Glutamatergic neuron (in vitro differentiated cells): Measurements from ENCODE around the gene REG1A. TPM values are rescaled to one million over a fixed set of nuclear protein-coding genes. Genes with fewer than 3 reads are reported as not detected.

Experiments
- DNase-seq: peaks from one replicate; pipeline ENCODE4 v3.0.0; 2022
- H3K27ac Mint-ChIP-seq: one replicate; pipeline ENCODE4 v1.8.0; 2020; ENCODE audit warnings: mild to moderate bottlenecking, mixed read lengths, inconsistent platforms; ENCODE audit not compliant: unreplicated experiment
- H3K27me3 Mint-ChIP-seq: one replicate; pipeline ENCODE4 v1.8.0; 2020; ENCODE audit warnings: mild to moderate bottlenecking, moderate library complexity, mixed read lengths, inconsistent platforms; ENCODE audit not compliant: unreplicated experiment
- H3K36me3 Mint-ChIP-seq: one replicate; pipeline ENCODE4 v1.8.0; 2020; ENCODE audit warnings: mild to moderate bottlenecking, mixed read lengths, inconsistent platforms; ENCODE audit not compliant: unreplicated experiment
- H3K4me1 Mint-ChIP-seq: one replicate; pipeline ENCODE4 v1.8.0; 2020; ENCODE audit warnings: mild to moderate bottlenecking, low read depth, mixed read lengths, inconsistent platforms; ENCODE audit not compliant: unreplicated experiment
- H3K4me3 Mint-ChIP-seq: one replicate; pipeline ENCODE4 v1.8.0; 2020; ENCODE audit warnings: mild to moderate bottlenecking, mixed read lengths, inconsistent platforms; ENCODE audit not compliant: unreplicated experiment
- H3K9me3 Mint-ChIP-seq: one replicate; pipeline ENCODE4 v1.8.0; 2020; ENCODE audit warnings: mild to moderate bottlenecking, moderate library complexity, mixed read lengths, inconsistent platforms; ENCODE audit not compliant: unreplicated experiment
- CTCF ChIP-seq: fragments of 200-600 bp; sonication (generic); IDR thresholded peaks from one replicate; pipeline ENCODE4 v1.5.0; 2021; ENCODE audit not compliant: partially characterized antibody, unreplicated experiment
- total RNA-seq: library from RNA; stranded (reverse); fragmentation: NEBNext Ultra II Directional; extraction: Animal tissue kit (Norgen Biotek cat#: 25700); gene quantifications from one replicate; pipeline ENCODE4 v1.2.1, GENCODE V29; 2021; ENCODE audit not compliant: unreplicated experiment

REG1A gene
- total RNA-seq, 1 donor from 2014 or later: 1.1 TPM

DNA sequence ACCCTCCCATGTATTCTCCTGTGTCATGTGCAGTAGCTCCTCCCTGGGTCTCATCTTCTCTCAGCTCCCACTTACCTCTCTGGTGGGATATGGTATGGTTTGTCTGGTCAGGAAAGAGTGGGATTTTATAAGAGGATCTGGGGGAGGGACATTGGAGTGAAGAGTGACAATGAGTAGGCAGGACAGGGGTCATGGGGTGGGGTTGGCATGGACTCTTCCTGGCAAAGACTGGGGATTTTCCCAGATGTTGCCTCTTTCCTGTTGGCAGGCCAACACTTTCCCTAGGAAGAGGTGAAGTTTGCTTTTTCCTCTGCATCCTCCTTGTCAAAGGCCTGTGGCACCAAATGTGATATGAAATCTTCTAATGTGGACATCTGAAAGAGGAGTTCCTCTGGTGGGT, 39.4 kb downstream of the REG1A start, which contains the start of gene REG3A:
Gene REG3A, minus strand, starts transcription at position 101 of the 400 bp plus-strand sequence. CDS start 348 bp downstream, outside the sequence.
- Mint-ChIP-seq H3K27me3 (peaks cover 1% of the 10 kb centered on the region), H3K9me3 (no peaks in the 10 kb centered on the region), H3K4me1 (no peaks in the 10 kb centered on the region), H3K27ac (no peak within 1 kb of the TSS), H3K36me3 (no peaks in the 10 kb centered on the region), H3K4me3 (no peak within 1 kb of the TSS)
- DNase-seq: no peak
- TF ChIP-seq CTCF: no peak

DNA sequence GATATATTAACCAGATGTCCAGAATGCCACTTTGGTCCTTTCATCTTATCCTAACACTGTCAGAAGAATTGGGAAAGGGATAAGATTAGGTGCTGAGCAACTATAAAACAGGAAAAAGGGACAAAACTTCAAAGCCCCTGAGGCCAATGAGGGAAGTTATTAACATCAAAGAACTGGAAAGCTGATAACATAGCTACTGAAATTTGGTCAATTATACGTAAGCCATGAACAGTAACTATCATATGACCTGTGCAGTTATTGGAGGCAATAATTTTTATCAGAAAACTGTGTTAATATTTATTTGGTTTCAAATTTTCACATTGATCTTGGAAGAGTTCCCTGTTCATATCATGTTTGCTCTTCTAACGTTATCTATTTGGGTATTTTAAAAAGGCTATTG, 41.8 kb downstream of the REG1A start:
- TF ChIP-seq CTCF: no peak
- Mint-ChIP-seq H3K27me3 (peaks cover 1% of the 10 kb centered on the region), H3K9me3 (no peaks in the 10 kb centered on the region), H3K4me3 (no peak overlapping the region), H3K27ac (no peak overlapping the region), H3K4me1 (no peaks in the 10 kb centered on the region), H3K36me3 (no peaks in the 10 kb centered on the region)
- DNase-seq: no peak

GRCh38 chr2:79162801-79163200, 42.5 kb downstream of the REG1A start:
- H3K9me3 Mint-ChIP-seq: no peaks in the 10 kb centered on the region
- no peaks in the 10 kb centered on the region for H3K4me1 Mint-ChIP-seq
- peaks cover 1% of the 10 kb centered on the region for H3K27me3 Mint-ChIP-seq
- H3K27ac Mint-ChIP-seq: no peak overlapping the region
- no peak overlapping the region for H3K4me3 Mint-ChIP-seq
- H3K36me3 Mint-ChIP-seq: no peaks in the 10 kb centered on the region
- no peak for DNase-seq
- no peak for TF ChIP-seq CTCF

DNA sequence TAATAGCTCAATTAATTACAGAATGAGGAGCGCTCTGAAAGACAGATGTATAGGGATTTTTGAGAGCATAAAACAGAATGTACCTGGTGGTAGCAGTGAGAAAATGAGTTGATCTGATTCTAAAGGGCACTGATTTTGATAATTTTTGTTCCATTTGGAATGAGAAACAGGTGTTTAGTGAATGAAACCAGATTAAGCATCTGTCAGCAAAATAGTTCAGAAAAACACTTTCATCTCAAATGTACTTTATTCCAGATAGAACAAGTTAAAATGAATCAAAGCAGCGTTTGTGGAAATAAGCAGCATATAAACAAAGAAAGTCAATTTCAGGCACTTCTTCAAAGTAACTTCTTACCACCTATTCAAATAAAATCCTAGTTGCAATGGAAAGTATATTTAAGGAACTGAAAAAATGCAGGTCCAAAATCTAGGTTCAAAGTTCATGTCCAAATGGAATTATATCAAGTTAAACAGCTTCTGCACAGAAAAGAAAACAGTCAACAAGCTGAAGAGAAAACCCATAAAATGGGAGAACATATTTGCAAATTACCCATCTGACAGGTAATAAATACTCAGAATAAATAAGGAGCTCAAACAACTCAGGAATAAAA, 51.2 kb downstream of the REG1A start:
- Mint-ChIP-seq H3K27me3 (no peaks in the 10 kb centered on the region), H3K9me3 (no peaks in the 10 kb centered on the region), H3K4me1 (no peaks in the 10 kb centered on the region)

More for the DNA sequence above, 51.2 kb downstream of the REG1A start:
- DNase-seq: no peak
- H3K36me3 Mint-ChIP-seq: no peaks in the 10 kb centered on the region
- TF ChIP-seq CTCF: no peak
- H3K27ac Mint-ChIP-seq: no peak overlapping the region
- H3K4me3 Mint-ChIP-seq: no peak overlapping the region

Other genes with a start within 250 kb of the REG1A start
- gene REG3G, start 94.8 kb upstream of the REG1A start, total RNA-seq: not detected
- not detected for gene REG1B, start 32.5 kb upstream of the REG1A start, total RNA-seq
- gene REG3A, start 39.3 kb downstream of the REG1A start, total RNA-seq: not detected